HG03095 (cell line): Measurements from ENCODE around the gene ATP6V0B.

ENCODE experiments used
- ATAC-seq: cut with Tn5 transposase; IDR thresholded peaks from one replicate; pipeline ENCODE4 v1.9.1; 2021; ENCODE audit warnings: moderate library complexity; ENCODE audit not compliant: unreplicated experiment

Gene ATP6V0B

DNA sequence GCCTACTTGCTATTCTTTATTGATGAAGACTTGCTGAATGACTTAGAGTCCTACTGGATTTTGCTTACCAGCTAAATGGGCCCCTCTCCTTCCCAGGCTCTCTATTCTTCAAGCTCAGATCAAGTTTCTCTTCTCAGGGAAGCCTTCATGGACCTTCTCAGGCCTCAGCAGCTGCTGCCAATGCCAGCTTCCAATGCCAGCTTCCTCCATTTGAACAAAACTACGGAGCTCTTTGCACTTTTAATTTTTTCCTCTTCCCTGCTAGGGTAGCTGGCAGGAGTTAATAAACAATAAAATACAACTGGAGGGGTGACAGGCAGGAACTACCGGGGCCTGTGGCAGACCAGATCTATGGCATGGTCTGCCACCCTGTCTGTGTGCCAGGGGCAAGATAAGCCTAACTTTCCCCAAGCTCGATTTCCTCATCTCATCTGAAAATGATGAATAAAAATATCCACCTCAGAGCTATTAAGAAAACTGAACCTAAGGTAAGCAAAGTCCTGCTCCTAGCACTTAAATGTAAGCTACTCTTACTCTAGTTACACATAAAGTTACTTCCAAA is 29.0 kb upstream of the ATP6V0B start:
- no peak for ATAC-seq

DNA sequence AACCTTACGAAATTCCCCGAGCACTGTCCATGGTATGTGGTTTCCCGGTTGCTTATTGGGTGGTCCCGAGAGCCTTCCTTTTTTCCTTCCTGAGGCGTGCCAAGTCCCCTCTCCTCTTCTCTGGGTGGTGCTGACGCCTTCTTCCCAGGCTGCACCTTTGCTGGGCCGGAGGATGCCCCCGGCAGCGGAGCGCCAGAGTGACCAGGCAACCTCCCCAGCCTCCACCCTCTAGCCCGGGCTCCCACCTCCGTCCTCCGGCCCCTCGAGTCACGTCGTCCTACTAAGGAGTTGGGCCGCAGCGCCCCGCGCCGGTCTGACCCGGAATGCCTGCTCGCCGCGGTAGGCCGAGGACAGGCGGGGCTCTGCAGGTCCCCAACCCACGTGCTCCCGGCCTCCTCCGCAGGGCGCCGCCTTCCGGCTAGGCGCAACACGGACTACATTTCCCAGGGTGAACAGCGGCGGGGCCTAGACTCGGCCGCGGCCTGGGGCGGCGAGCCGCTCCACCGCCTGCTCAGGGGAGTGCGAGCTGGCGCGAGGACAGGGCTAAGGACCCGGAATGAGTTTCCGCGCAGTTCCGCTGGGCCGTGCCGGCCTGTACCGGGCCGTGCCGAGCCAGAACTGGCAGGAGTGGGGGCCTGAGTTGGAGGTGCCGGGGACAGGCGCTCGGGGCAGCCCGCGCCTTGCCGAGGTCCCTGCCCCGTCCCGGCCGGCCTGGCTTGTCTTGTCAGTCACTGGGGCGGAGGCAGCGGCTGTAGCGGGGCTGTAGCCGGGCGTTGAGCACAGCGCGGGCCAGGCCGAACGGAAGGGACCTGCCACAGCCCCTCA is 28.3 kb upstream of the ATP6V0B start, which contains the start of gene IPO13:
IPO13 (plus strand) TSS at position 715 of the 825 bp plus-strand sequence. CDS start 651 bp downstream, outside the sequence.
- peak; percentile 94 for ATAC-seq

DNA sequence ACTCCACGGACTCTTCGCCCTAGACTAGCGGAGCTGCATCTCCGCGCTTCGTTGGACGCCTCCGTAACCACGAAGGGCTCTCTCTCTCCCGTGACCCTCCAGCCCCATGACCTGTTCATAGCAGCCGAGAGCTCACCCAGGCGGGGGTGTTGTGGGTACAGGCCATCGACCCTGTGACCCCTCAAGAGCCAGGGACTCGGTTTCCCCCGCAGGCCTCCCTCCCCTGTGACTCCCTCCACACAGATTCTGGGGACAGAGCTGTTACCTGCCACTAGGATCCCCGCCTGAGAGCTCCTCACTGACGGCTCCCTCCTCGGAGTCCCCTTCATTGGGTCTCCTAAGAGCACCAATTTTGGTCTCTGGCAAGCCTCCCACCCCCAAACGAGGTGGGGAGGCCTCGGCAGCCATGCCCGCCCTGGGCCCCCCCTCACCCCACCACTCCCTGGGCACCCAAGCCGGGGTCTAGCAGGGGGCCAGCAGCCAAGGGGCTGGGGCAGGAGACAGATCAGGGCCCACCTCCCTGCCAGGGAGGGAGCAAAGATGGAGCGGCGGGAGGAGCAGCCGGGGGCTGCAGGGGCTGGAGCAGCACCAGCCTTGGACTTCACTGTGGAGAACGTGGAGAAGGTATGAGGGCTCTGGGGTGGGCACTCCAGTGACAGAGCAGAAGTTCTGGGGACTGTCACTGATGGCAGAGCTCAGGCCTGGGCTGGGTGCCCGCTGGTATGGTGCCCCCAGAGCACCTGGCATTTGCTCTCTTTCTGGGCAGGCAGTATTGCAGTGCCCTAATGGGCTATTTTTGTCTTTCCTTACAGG is 27.5 kb upstream of the ATP6V0B start:
- ATAC-seq = no peak

- ATAC-seq = no peak
Measured at GRCh38 chr1:43947874-43948437, 26.8 kb upstream of the ATP6V0B start.

GRCh38 chr1:43949678-43950077 is 25.1 kb upstream of the ATP6V0B start:
- ATAC-seq = no peak

GRCh38 chr1:43951021-43951985 is 23.5 kb upstream of the ATP6V0B start:
- no peak for ATAC-seq

DNA sequence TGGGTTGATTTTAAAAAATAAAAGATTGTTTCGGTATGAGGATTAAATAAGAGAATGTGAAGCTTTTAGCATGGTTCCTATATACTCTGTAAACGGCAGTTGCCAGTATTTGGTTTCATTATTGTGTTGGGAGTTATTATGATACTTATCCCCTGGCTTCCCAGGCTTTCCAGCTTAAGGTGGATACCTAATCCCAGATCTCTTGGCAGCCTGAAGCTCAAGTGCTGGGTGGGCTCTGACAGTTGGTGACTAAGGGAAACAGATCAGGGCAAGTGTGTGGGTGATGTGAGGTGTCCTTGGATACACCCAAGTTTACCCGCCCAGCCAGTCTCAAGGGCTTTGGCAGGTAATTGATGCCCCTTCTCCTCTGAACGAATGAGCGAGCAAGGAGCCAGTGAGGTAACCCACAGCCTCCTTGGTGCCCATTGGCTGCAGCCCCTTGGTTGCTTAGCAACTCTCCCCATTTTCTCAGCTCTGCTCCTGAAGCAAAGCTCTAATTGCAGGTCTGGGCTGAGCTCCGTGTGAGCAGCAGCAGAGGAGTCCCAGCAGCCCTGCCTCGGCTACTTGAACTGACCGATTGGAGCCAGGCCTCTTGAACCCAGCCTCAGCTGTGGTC is 21.9 kb upstream of the ATP6V0B start:
- ATAC-seq = no peak

DNA sequence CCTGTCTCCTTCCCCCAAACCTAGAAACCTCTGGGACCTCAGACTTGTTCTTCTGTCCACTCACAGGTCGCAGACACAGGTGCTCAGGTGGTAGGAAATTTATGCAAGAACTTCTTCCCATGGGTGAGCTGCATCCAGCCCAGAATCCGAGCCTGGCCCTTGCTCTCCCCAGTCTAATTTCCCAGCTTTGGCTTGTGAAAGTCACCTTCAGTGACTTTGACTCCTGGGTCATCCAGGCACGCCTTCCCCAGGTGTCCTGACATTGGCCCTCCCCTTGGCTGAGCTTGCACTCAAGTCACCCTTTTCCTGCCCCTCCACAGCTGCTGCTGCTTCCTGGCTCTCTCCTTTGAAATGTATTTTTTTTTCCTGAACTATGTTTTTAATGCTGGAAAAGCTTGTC is 21.4 kb upstream of the ATP6V0B start:
- no peak for ATAC-seq

- no peak for ATAC-seq
Measured at GRCh38 chr1:43954036-43954435, 20.7 kb upstream of the ATP6V0B start.

- no peak for ATAC-seq
Measured at GRCh38 chr1:43956234-43956633, 18.5 kb upstream of the ATP6V0B start.

DNA sequence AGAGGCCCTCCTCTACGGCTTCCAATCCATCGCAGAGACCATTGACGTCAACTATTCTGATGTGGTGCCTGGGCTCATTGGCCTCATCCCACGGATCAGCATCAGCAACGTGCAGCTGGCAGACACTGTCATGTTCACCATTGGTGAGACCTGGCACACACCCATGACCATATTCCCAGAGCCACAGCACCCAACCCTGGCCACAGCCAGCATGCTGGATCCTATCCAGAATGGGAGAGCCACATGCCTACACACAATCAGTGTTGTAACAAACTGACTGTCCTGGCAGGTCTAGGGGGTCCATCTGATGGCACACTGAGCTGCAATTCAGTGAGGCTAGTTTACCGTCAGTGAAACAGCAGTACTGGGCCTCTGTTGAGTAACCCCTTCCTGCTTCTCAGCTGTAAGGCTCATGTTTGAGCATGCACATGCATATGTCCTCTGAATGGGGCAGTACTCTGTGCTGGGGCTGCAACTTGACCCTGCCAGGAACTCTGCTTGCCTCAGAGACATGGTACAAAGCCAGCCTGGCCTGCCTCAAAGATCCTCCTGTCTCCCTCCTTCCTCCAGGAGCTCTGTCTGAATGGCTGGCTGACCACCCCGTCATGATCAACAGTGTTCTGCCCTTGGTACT is 17.2 kb upstream of the ATP6V0B start:
- ATAC-seq = no peak

DNA sequence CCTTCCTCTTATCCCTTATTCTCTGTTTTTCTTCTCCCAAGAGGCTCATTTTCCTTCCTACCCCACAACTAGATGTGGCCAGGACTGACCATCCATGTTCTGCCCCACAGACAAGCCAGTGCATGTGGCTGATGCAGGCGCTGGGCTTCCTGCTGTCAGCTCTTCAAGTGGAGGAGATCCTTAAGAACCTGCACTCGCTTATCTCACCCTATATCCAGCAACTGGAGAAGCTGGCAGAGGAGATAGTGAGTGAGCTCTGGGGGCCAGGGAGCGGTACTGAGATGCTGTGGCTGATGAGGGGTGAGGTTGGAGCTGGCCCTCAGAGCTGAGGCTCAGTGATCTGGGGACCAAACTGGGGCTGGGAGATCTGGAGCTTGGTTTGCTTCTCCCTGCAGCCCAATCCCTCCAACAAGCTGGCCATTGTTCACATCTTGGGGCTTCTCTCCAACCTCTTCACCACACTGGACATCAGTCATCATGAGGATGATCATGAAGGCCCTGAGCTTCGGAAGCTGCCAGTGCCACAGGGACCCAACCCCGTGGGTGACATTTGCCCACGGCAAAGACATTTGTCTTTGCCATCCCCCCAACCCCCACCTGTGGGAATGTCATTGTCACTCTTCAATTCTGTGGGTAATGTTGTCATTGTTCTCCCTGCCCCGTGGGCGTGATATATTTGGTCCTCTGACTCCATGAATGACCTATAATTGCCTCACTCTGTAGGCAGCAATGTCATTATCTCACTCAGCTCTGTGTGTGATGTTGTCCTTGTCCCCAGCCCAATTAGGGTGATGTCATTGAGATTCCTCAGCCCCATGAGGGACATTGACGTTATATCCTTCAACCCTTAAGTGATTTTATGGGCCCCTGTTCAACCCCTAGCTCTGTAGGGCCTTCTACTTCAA is 16.2 kb upstream of the ATP6V0B start:
- no peak for ATAC-seq

- no peak for ATAC-seq
Measured at GRCh38 chr1:43960798-43961197, 14.0 kb upstream of the ATP6V0B start.

DNA sequence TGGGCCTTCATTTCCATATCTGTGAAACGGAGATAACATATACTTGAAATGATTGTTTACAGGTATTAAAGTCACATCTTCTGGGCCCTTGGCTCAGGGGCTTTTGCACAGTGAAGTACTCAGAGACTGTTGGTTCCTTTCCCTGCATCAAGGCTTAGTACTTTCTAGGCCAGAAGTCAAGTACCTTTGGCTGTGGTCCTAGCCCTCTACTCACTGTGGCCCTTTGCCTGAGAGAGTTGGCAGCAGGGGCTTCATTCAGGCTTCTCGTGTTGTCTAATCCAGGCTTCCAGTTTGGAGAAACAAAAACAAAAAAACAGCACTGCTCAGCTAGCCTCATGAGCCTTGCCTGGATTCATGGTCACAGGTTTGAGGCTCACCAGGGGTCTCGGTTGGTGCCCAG is 13.1 kb upstream of the ATP6V0B start:
- ATAC-seq = no peak

GRCh38 chr1:43962324-43962723 is 12.4 kb upstream of the ATP6V0B start:
- ATAC-seq = no peak

GRCh38 chr1:43963006-43963405 is 11.8 kb upstream of the ATP6V0B start:
- no peak for ATAC-seq

DNA sequence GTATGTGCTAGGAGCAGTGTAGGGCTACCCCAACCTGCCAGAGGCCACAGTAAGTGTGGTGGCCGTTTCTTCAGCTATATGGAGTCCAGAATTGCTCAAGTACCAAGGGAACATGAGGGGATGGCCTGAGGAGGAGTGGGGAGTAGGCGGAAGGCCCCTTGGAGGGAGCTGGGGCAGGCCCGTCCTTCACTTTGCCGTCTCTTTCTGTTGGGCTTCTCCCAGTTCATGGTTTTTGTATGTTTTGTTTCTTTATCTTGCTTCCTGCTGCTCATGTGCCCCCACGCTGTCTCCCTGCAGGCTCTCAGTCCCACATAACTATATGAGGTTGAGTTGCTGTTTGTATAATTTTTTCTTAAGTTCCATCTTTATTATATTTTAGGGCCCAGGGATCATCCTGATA is 10.9 kb upstream of the ATP6V0B start:
- no peak for ATAC-seq

- no peak for ATAC-seq
Measured at GRCh38 chr1:43965316-43965715, 9.4 kb upstream of the ATP6V0B start.
